GM12891 (cell line): Measurements from ENCODE around the gene KCNG2.

Experiments used
- DNase-seq: peaks from one replicate; pipeline ENCODE4 v3.0.0; 2011; ENCODE audit warnings: low spot score; ENCODE audit not compliant: insufficient read length
- FAIRE-seq: peaks from 2 replicates; lab custom pipeline; 2011; peaks lifted over from hg19 to GRCh38; lab: Jason Lieb, UNC
- PAX5 ChIP-seq: IDR thresholded peaks from 2 replicates; pipeline ENCODE4 v1.6.1; 2011; ENCODE audit warnings: low read length, moderate library complexity, mild to moderate bottlenecking; ENCODE audit not compliant: insufficient read depth, severe bottlenecking
- POLR2A ChIP-seq: IDR thresholded peaks from 2 replicates; pipeline ENCODE4 v1.6.1; 2011; ENCODE audit warnings: low read depth, low read length, control low read depth
- POLR2AphosphoS5 ChIP-seq: IDR thresholded peaks from 2 replicates; pipeline ENCODE4 v1.6.1; 2011; ENCODE audit warnings: low read depth, low read length, control low read depth
- POU2F2 ChIP-seq: IDR thresholded peaks from 2 replicates; pipeline ENCODE4 v1.6.1; 2011; ENCODE audit warnings: low read depth, mild to moderate bottlenecking, control low read depth, low read length, moderate library complexity
- SPI1 ChIP-seq: IDR thresholded peaks from 2 replicates; pipeline ENCODE4 v1.6.1; 2011; ENCODE audit warnings: low read depth, low read length, control low read depth
- TAF1 ChIP-seq: IDR thresholded peaks from 2 replicates; pipeline ENCODE4 v1.6.1; 2011; ENCODE audit warnings: low read depth, low read length, control low read depth

Gene KCNG2

GRCh38 chr18:79768745-79769144 is 29.0 kb upstream of the KCNG2 start:
- FAIRE-seq = no peak
- TF ChIP-seq PAX5 (no peak), POLR2A (no peak), POU2F2 (no peak), POLR2AphosphoS5 (no peak), TAF1 (no peak), SPI1 (no peak)
- no peak for DNase-seq

- no peak for DNase-seq
- no peak for TF ChIP-seq SPI1
- TF ChIP-seq POLR2A = no peak
- TF ChIP-seq POU2F2 = no peak
- no peak for TF ChIP-seq TAF1
- no peak for TF ChIP-seq PAX5
- TF ChIP-seq POLR2AphosphoS5 = no peak
- FAIRE-seq = no peak
Measured at GRCh38 chr18:79769698-79770500, 27.8 kb upstream of the KCNG2 start.

GRCh38 chr18:79770501-79770815 is 27.3 kb upstream of the KCNG2 start:
- FAIRE-seq (no peak), DNase-seq (no peak)
- no peak for TF ChIP-seq SPI1
- no peak for TF ChIP-seq POLR2A
- no peak for TF ChIP-seq POLR2AphosphoS5
- TF ChIP-seq PAX5 = no peak
- no peak for TF ChIP-seq TAF1
- no peak for TF ChIP-seq POU2F2

DNA sequence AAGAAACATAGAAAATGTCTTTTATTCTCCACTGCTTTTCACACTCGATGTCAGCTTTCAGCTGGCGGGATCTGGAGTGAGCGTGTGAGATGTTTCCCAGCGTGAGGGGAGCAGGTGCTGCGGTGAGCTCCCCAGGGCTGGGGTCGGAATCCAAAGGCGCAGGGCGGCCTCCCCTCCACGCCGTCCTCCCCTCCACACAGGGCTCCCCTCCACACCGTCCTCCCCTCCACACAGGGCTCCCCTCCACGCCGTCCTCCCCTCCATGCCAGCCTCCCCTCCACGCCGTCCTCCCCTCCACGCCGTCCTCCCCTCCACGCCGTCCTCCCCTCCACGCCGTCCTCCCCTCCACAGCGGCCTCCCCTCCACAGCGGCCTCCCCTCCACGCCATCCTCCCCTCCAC is 26.9 kb upstream of the KCNG2 start:
- no peak for TF ChIP-seq TAF1
- TF ChIP-seq PAX5 = no peak
- no peak for TF ChIP-seq POU2F2
- TF ChIP-seq POLR2AphosphoS5 = no peak
- no peak for TF ChIP-seq POLR2A
- TF ChIP-seq SPI1 = no peak
- DNase-seq = no peak
- no peak for FAIRE-seq

DNA sequence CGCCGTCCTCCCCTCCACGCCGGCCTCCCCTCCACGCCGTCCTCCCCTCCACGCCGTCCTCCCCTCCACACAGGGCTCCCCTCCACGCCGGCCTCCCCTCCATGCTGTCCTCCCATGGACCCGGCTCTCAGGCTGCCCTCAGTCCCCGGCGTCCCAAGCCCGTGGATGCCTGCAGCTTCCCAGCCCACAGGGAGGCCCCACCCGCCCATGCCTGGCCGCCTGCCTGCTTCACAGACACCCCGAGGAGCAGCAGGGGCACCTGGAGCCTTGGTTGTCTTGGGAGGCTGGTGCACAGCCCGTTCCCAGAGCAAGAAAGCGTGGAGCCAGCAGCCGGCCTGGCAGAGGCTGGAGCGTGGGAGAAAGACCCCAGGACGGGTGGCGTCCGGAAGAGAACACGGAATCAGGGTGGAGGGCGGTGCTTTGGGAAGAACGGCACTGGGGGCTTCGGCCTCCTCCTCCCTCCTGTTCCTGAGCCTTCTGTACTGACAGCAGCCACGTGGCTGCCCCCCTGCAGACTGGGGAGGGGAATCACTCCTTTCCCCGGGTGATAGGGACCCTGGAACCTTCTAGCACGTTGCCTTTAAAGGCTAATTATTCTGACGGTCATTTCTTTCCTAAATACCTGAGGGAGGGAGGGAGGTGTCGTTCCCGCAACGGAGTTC is 26.2 kb upstream of the KCNG2 start:
- no peak for FAIRE-seq
- TF ChIP-seq POLR2A (no peak), TAF1 (no peak), POLR2AphosphoS5 (no peak), POU2F2 (no peak), PAX5 (no peak), SPI1 (no peak)
- no peak for DNase-seq

DNA sequence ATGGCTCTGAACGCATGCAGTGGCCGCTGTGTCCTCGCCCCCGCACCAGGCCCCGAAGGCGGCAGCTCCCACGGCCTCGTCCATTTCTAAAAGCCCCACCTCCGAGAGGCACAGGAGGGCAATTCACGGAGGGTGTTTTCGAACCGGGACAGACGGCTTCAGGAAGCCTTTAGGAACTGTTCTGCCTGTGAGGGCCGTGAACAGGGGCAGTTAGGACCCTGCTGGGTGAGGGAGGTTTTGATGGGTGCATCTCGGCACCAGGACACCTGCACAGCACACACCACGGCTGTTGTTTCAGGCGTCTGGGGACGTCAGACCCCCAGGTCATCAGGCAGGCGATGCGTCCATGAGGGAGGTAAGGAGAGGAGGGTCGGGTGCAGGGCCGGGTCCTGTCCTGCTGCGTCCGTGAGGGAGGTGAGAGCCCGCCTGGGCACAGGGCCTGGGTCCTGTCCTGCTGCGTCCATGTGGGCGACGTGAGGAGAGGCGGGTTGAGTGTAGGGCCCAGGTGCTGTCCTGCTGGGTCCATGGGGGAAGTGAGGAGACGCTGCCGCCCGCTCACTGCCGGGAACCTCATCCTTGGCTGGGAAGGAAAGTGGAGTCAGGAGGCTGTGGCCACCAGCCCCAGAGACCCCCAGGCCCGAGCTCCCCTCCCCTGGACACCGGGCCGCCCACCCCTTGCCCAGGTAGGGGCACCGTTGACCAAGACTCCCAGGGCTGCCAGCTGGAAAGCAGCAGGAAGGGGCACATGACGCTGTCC is 25.5 kb upstream of the KCNG2 start:
- FAIRE-seq (no peak), DNase-seq (no peak)
- TF ChIP-seq TAF1 (no peak), SPI1 (no peak), POLR2AphosphoS5 (no peak), POLR2A (no peak), POU2F2 (no peak), PAX5 (no peak)

- DNase-seq = no peak
- TF ChIP-seq TAF1 (no peak), PAX5 (no peak), POU2F2 (no peak), SPI1 (no peak), POLR2AphosphoS5 (no peak), POLR2A (no peak)
- no peak for FAIRE-seq
Measured at GRCh38 chr18:79772865-79773696, 24.7 kb upstream of the KCNG2 start.

DNA sequence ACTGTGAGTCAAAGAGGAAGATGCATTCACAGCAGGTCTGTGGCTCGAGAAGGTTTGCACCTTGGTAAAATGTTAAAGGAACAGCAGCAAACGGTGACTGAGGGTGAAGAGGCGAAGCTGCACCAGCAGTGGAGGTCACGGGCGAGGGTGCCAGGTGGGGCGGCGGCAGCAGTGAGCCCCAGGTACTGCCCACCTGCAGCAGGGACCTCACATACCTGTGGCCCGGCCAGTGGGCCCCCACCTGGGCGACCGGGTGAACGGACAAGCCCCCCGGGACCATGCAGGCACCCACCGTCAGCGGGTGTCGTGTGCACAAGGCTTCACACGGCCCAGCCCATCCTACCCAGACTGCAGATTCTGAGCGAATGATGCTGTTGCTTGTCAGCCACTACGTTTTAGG is 23.6 kb upstream of the KCNG2 start:
- no peak for FAIRE-seq
- TF ChIP-seq PAX5 = no peak
- no peak for TF ChIP-seq POU2F2
- TF ChIP-seq POLR2AphosphoS5 = no peak

More for the DNA sequence above, 23.6 kb upstream of the KCNG2 start:
- no peak for DNase-seq
